Keratinocyte (primary cell): Measurements from ENCODE around the gene SEPTIN1. TPM values are rescaled to one million over a fixed set of nuclear protein-coding genes. Genes with fewer than 3 reads are reported as not detected.

Source experiments
- DNase-seq: peaks from one replicate; pipeline ENCODE4 v3.0.0-alpha.2; 2011; ENCODE audit warnings: low read depth, missing footprints, low spot score
- FAIRE-seq: peaks from 2 replicates; lab custom pipeline; 2011; peaks lifted over from hg19 to GRCh38; lab: Jason Lieb, UNC
- H2AFZ ChIP-seq: 2 replicates; pipeline ENCODE4 v1.6.0; 2012; ENCODE audit warnings: low read length, control low read depth, inconsistent platforms; ENCODE audit not compliant: control insufficient read depth
- H3K27ac ChIP-seq: 2 replicates; pipeline ENCODE4 v1.5.1; 2011; ENCODE audit warnings: low read length; ENCODE audit not compliant: control insufficient read depth, insufficient read depth
- H3K27me3 ChIP-seq: 3 replicates; pipeline ENCODE4 v1.6.0; 2011; ENCODE audit warnings: low read length; ENCODE audit not compliant: control insufficient read depth, insufficient read depth; ENCODE audit errors: extremely low read depth
- H3K36me3 ChIP-seq, 2 experiments: 2 replicates in 1 of 2; 3 replicates in 1 of 2; pipeline ENCODE4 v1.5.1; 2011; ENCODE audit warnings: low read length in 2 of 2, mild to moderate bottlenecking in 1 of 2; ENCODE audit not compliant: control insufficient read depth in 2 of 2, insufficient read depth in 2 of 2; ENCODE audit errors: extremely low read depth in 1 of 2
- H3K4me1 ChIP-seq: 3 replicates; pipeline ENCODE4 v1.5.1; 2011; ENCODE audit warnings: low read length; ENCODE audit not compliant: control insufficient read depth, insufficient read depth; ENCODE audit errors: extremely low read depth
- H3K4me2 ChIP-seq: 3 replicates; pipeline ENCODE4 v1.6.0; 2011; ENCODE audit warnings: low read depth, low read length; ENCODE audit not compliant: control insufficient read depth, insufficient read depth; ENCODE audit errors: extremely low read depth
- H3K4me3 ChIP-seq, 3 experiments: fragments of 200-600 bp in 1 of 3; sonication (generic) in 1 of 3; 2 replicates in 2 of 3; 3 replicates in 1 of 3; pipeline ENCODE4 v1.5.1; 2011 to 2016; ENCODE audit warnings: low read length in 3 of 3, mild to moderate bottlenecking in 3 of 3, control low read depth in 2 of 3, inconsistent platforms in 1 of 3, low read depth in 1 of 3, mixed read lengths in 1 of 3, mixed run types in 1 of 3, moderate library complexity in 1 of 3; ENCODE audit not compliant: control insufficient read depth in 2 of 3, insufficient read depth in 2 of 3; ENCODE audit errors: extremely low read depth in 1 of 3
- H3K79me2 ChIP-seq: 2 replicates; pipeline ENCODE4 v1.6.0; 2012; ENCODE audit warnings: low read length; ENCODE audit not compliant: control insufficient read depth, insufficient read depth
- H3K9ac ChIP-seq: 3 replicates; pipeline ENCODE4 v1.6.0; 2011; ENCODE audit warnings: low read length; ENCODE audit not compliant: control insufficient read depth, insufficient read depth; ENCODE audit errors: extremely low read depth
- H3K9me1 ChIP-seq: 3 replicates; pipeline ENCODE4 v1.6.0; 2011; ENCODE audit warnings: low read length; ENCODE audit not compliant: control insufficient read depth, insufficient read depth; ENCODE audit errors: extremely low read depth
- H3K9me3 ChIP-seq: 2 replicates; pipeline ENCODE4 v1.5.1; 2012; ENCODE audit warnings: low read depth, low read length; ENCODE audit not compliant: control insufficient read depth
- H4K20me1 ChIP-seq: 3 replicates; pipeline ENCODE4 v1.6.0; 2011; ENCODE audit warnings: low read length; ENCODE audit not compliant: control insufficient read depth, insufficient read depth; ENCODE audit errors: extremely low read depth
- CTCF ChIP-seq, 3 experiments: IDR thresholded peaks in 1 of 3; conservative IDR thresholded peaks in 1 of 3; optimal IDR thresholded peaks in 1 of 3; 2 replicates in 2 of 3; 3 replicates in 1 of 3; pipeline versions ENCODE3 to v1.5.1; 2011; ENCODE audit warnings: low read length in 3 of 3, mild to moderate bottlenecking in 3 of 3, moderate library complexity in 2 of 3, control low read depth in 1 of 3, inconsistent platforms in 1 of 3; ENCODE audit not compliant: insufficient read depth in 2 of 3; ENCODE audit errors: extremely low read depth in 1 of 3
- EZH2 ChIP-seq: IDR thresholded peaks from one replicate; pipeline ENCODE4 v1.6.1; 2012; ENCODE audit warnings: inconsistent platforms, mild to moderate bottlenecking, low read length, moderate library complexity
- dilution Hi-C: fragments of 300-500 bp; cut with MboI; formaldehyde crosslinking; loops from one replicate; pipeline ENCODE4 v1.7.0; 2020; ENCODE audit warnings: low sequenced_read_pairs; ENCODE audit not compliant: extremely low pct_ligation_motif_present
- polyA plus RNA-seq, 5 experiments: library from polyadenylated mRNA; depleted of rRNA in 3 of 5; stranded (reverse) in 3 of 5; stranded (forward) in 1 of 5; unstranded in 1 of 5; fragments of >200 nt; gene quantifications; 1 replicate in 1 of 5; 2 replicates in 3 of 5; 3 replicates in 1 of 5; pipeline versions ENCODE4 v1.2.1 to v1.2.3, GENCODE V29; 2011 to 2012; ENCODE audit warnings: missing spikeins in 2 of 5, low read depth in 1 of 5, low replicate concordance in 1 of 5

Gene SEPTIN1
- polyA plus RNA-seq, 1 donor (not counting 4 experiments of a cell fraction or from before 2014, with no cell fraction given) = not detected

- no peak for TF ChIP-seq EZH2
- no peak for TF ChIP-seq CTCF (optimal IDR thresholded peaks at IDR 0.05 in 1 of 3, IDR thresholded peaks at IDR 0.05 in 1 of 3, conservative IDR thresholded peaks at IDR 0.05 in 1 of 3; ENCODE audit: extremely low read depth in 1 of 3, insufficient read depth in 2 of 3, low read length in 3 of 3)
- no peak overlapping the region for H3K4me3 ChIP-seq
- FAIRE-seq = no peak
- dilution Hi-C loops = no loop called here
- no peaks in the 10 kb centered on the region for H4K20me1 ChIP-seq
- no peak overlapping the region for H3K4me2 ChIP-seq
- H3K27ac ChIP-seq = no peak overlapping the region
- no peaks in the 10 kb centered on the region for H3K9me3 ChIP-seq
- no peak overlapping the region for H3K9ac ChIP-seq
- H3K4me1 ChIP-seq = peaks cover 2% of the 10 kb centered on the region
- H3K79me2 ChIP-seq = no peaks in the 10 kb centered on the region
- H2AFZ ChIP-seq = no peak overlapping the region
- DNase-seq = no peak
- peaks cover 0 to 2% of the 10 kb centered on the region in 2 experiments for H3K36me3 ChIP-seq
- no peaks in the 10 kb centered on the region for H3K9me1 ChIP-seq
- H3K27me3 ChIP-seq = no peaks in the 10 kb centered on the region
Observed at GRCh38 chr16:30383521-30383920, 1.2 kb upstream of the SEPTIN1 start.

- H3K27ac ChIP-seq = no peak overlapping the region
- H3K27me3 ChIP-seq = no peaks in the 10 kb centered on the region
- no peaks in the 10 kb centered on the region for H4K20me1 ChIP-seq
- no peak overlapping the region for H3K4me3 ChIP-seq
- no peaks in the 10 kb centered on the region for H3K79me2 ChIP-seq
- H3K9me3 ChIP-seq = no peaks in the 10 kb centered on the region
- dilution Hi-C loops = no loop called here
- TF ChIP-seq CTCF (optimal IDR thresholded peaks at IDR 0.05 in 1 of 3, IDR thresholded peaks at IDR 0.05 in 1 of 3, conservative IDR thresholded peaks at IDR 0.05 in 1 of 3; ENCODE audit: extremely low read depth in 1 of 3, insufficient read depth in 2 of 3, low read length in 3 of 3) = no peak
- TF ChIP-seq EZH2 = no peak
- H3K4me1 ChIP-seq = peaks cover 9% of the 10 kb centered on the region
- H2AFZ ChIP-seq = no peak overlapping the region
- no peaks in the 10 kb centered on the region for H3K9me1 ChIP-seq
- H3K4me2 ChIP-seq = no peak overlapping the region
- no peak overlapping the region for H3K9ac ChIP-seq
- peaks cover 0 to 2% of the 10 kb centered on the region in 2 experiments for H3K36me3 ChIP-seq
- DNase-seq = no peak
- FAIRE-seq = no peak
Observed at GRCh38 chr16:30381291-30382041, 895 bp downstream of the SEPTIN1 start.
